ENCODE results near the gene STRN.

- no peak for TF ChIP-seq CUX1 (IDR thresholded peaks at IDR 0.05; ENCODE audit: insufficient replicate concordance, low read depth, low read length)
- no peak for TF ChIP-seq EP300 (IDR thresholded peaks at IDR 0.05; ENCODE audit: borderline replicate concordance in 1 of 2, control insufficient read depth in 1 of 2, low read depth in 2 of 2, low read length in 2 of 2)
- no peak for TF ChIP-seq HDAC2 (IDR thresholded peaks at IDR 0.05)
- no peak for TF ChIP-seq SMC3 (IDR thresholded peaks at IDR 0.05; ENCODE audit: borderline replicate concordance, low read length)
- TF ChIP-seq GABPA (IDR thresholded peaks at IDR 0.05; ENCODE audit: low read depth), result no peak
- TF ChIP-seq EZH2 (IDR thresholded peaks at IDR 0.05; ENCODE audit: borderline replicate concordance, control insufficient read depth, low read depth, low read length), result no peak
- TF ChIP-seq CTCF (IDR thresholded peaks at IDR 0.05 in 2 of 3, conservative IDR thresholded peaks at IDR 0.05 in 1 of 3; ENCODE audit: control insufficient read depth in 2 of 3, extremely low read depth in 1 of 3, insufficient read depth in 1 of 3, low read depth in 3 of 3, low read length in 3 of 3), result no peak
These were observed 9.7 kb upstream of the STRN start for GRCh38 chr2:36976065-36976464.

All from GM12878 (cell line).